Vagina (tissue), 2 donors: ENCODE data around the gene IMMP2L. TPM values are rescaled to one million over a fixed set of nuclear protein-coding genes. Genes with fewer than 3 reads are reported as not detected.

ENCODE experiments used
- DNase-seq, 2 donors: peaks; one replicate each; pipeline ENCODE4 v3.0.0-alpha.2; 2017; ENCODE audit errors: extremely low spot score in 2 of 2
- H3K27ac ChIP-seq: fragments of 200-600 bp; sonication (generic); one replicate; pipeline ENCODE4 v1.5.1; 2019
- H3K27me3 ChIP-seq: fragments of 200-600 bp; sonication (generic); one replicate; pipeline ENCODE4 v1.5.1; 2019
- H3K36me3 ChIP-seq, 2 donors: fragments of 200-600 bp; sonication (generic); one replicate each; pipeline ENCODE4 v1.5.1; 2017 to 2019
- H3K4me1 ChIP-seq: fragments of 200-600 bp; sonication (generic); one replicate; pipeline ENCODE4 v1.5.1; 2019
- H3K4me3 ChIP-seq, 2 donors: fragments of 200-600 bp; sonication (generic); 1 replicate in 1 of 2; 2 replicates in 1 of 2; pipeline ENCODE4 v1.5.1; 2016 to 2019
- H3K9me3 ChIP-seq: fragments of 200-600 bp; sonication (generic); one replicate; pipeline ENCODE4 v1.5.1; 2019
- CTCF ChIP-seq, 3 experiments: fragments of 450-650 bp in 2 of 3; fragments of 200-600 bp in 1 of 3; sonication (generic) in 1 of 3; IDR thresholded peaks; one replicate each; pipeline ENCODE4 v1.5.1; 2017 to 2019; ENCODE audit warnings: antibody characterized with exemption in 3 of 3, mild to moderate bottlenecking in 2 of 3, moderate library complexity in 2 of 3
- POLR2A ChIP-seq, 2 donors: fragments of 450-650 bp; IDR thresholded peaks; one replicate each; pipeline ENCODE4 v1.6.1; 2017; ENCODE audit warnings: antibody characterized with exemption in 2 of 2, mild to moderate bottlenecking in 2 of 2, moderate library complexity in 2 of 2
- POLR2AphosphoS5 ChIP-seq, 2 donors: sonication (generic); formaldehyde crosslinking; IDR thresholded peaks; one replicate each; pipeline ENCODE4 v1.9.0; 2017; ENCODE audit warnings: antibody characterized with exemption in 2 of 2, mild to moderate bottlenecking in 2 of 2, low read depth in 1 of 2; ENCODE audit not compliant: insufficient read depth in 1 of 2
- intact Hi-C: fragments of 100-400 bp; cut with DNase I; formaldehyde crosslinking; loops from one replicate; pipeline ENCODE4 v1.15.1; 2023
- total RNA-seq: library from RNA; depleted of rRNA; stranded (reverse); fragments of >200 nt; gene quantifications from one replicate; pipeline ENCODE4 v1.2.3, GENCODE V29; 2016

Gene IMMP2L
- total RNA-seq, 1 donor from 2014 or later = 13.3 TPM

- no peak for DNase-seq
- H3K36me3 ChIP-seq = no peaks in the 10 kb centered on the region
- no peak overlapping the region for H3K4me3 ChIP-seq
- H3K27me3 ChIP-seq = no peaks in the 10 kb centered on the region
- TF ChIP-seq CTCF (IDR thresholded peaks at IDR 0.05) (no peak), POLR2A (IDR thresholded peaks at IDR 0.05) (no peak), POLR2AphosphoS5 (IDR thresholded peaks at IDR 0.05; ENCODE audit: insufficient read depth in 1 of 2, low read depth in 1 of 2) (no peak)
- no peak overlapping the region for H3K27ac ChIP-seq
- no peaks in the 10 kb centered on the region for H3K4me1 ChIP-seq
- intact Hi-C loops = no loop called here
- H3K9me3 ChIP-seq = no peaks in the 10 kb centered on the region
Observed at GRCh38 chr7:110637252-110637651, 925.0 kb downstream of the IMMP2L start.

GRCh38 chr7:110633313-110633712, 929.0 kb downstream of the IMMP2L start:
- intact Hi-C loops = no loop called here
- H3K36me3 ChIP-seq = no peaks in the 10 kb centered on the region
- DNase-seq = no peak
- H3K4me1 ChIP-seq = no peaks in the 10 kb centered on the region
- no peaks in the 10 kb centered on the region for H3K9me3 ChIP-seq
- H3K27me3 ChIP-seq = no peaks in the 10 kb centered on the region
- no peak overlapping the region for H3K4me3 ChIP-seq
- H3K27ac ChIP-seq = no peak overlapping the region
- TF ChIP-seq POLR2AphosphoS5 (IDR thresholded peaks at IDR 0.05; ENCODE audit: insufficient read depth in 1 of 2, low read depth in 1 of 2) = no peak

GRCh38 chr7:110626414-110626813, 935.9 kb downstream of the IMMP2L start:
- Histone ChIP-seq H3K27me3 (no peaks in the 10 kb centered on the region), H3K4me1 (no peaks in the 10 kb centered on the region), H3K36me3 (no peaks in the 10 kb centered on the region), H3K9me3 (no peaks in the 10 kb centered on the region), H3K27ac (no peak overlapping the region), H3K4me3 (no peak overlapping the region)
- TF ChIP-seq POLR2A (IDR thresholded peaks at IDR 0.05) = no peak
- no peak for TF ChIP-seq POLR2AphosphoS5 (IDR thresholded peaks at IDR 0.05; ENCODE audit: insufficient read depth in 1 of 2, low read depth in 1 of 2)
- no peak for TF ChIP-seq CTCF (IDR thresholded peaks at IDR 0.05)
- no peak for DNase-seq
- intact Hi-C loops = no loop called here

- Histone ChIP-seq H3K4me3 (no peak overlapping the region), H3K36me3 (no peaks in the 10 kb centered on the region), H3K9me3 (no peaks in the 10 kb centered on the region), H3K27ac (no peak overlapping the region), H3K4me1 (no peaks in the 10 kb centered on the region), H3K27me3 (no peaks in the 10 kb centered on the region)
- intact Hi-C loops = no loop called here
- no peak for DNase-seq
- TF ChIP-seq CTCF (IDR thresholded peaks at IDR 0.05) = no peak
- TF ChIP-seq POLR2AphosphoS5 (IDR thresholded peaks at IDR 0.05; ENCODE audit: insufficient read depth in 1 of 2, low read depth in 1 of 2) = no peak
- TF ChIP-seq POLR2A (IDR thresholded peaks at IDR 0.05) = no peak
Observed at GRCh38 chr7:110625294-110625693, 937.0 kb downstream of the IMMP2L start.

- Histone ChIP-seq H3K4me3 (no peak overlapping the region), H3K4me1 (no peaks in the 10 kb centered on the region), H3K27ac (no peak overlapping the region), H3K27me3 (no peaks in the 10 kb centered on the region), H3K9me3 (no peaks in the 10 kb centered on the region), H3K36me3 (no peaks in the 10 kb centered on the region)
- intact Hi-C loops = no loop called here
- TF ChIP-seq POLR2A (IDR thresholded peaks at IDR 0.05) (no peak), CTCF (IDR thresholded peaks at IDR 0.05) (no peak), POLR2AphosphoS5 (IDR thresholded peaks at IDR 0.05; ENCODE audit: insufficient read depth in 1 of 2, low read depth in 1 of 2) (no peak)
- DNase-seq = no peak
Observed at GRCh38 chr7:110623436-110623835, 938.9 kb downstream of the IMMP2L start.

GRCh38 chr7:110621289-110621688, 941.0 kb downstream of the IMMP2L start:
- no peak for TF ChIP-seq CTCF (IDR thresholded peaks at IDR 0.05)
- no peak for TF ChIP-seq POLR2A (IDR thresholded peaks at IDR 0.05)
- no peak for TF ChIP-seq POLR2AphosphoS5 (IDR thresholded peaks at IDR 0.05; ENCODE audit: insufficient read depth in 1 of 2, low read depth in 1 of 2)
- Histone ChIP-seq H3K27me3 (no peaks in the 10 kb centered on the region), H3K9me3 (no peaks in the 10 kb centered on the region), H3K4me1 (no peaks in the 10 kb centered on the region), H3K27ac (no peak overlapping the region), H3K36me3 (no peaks in the 10 kb centered on the region), H3K4me3 (no peak overlapping the region)
- intact Hi-C loops = no loop called here
- no peak for DNase-seq
